Activated CD4-positive, alpha-beta T cell treated with anti-CD3 and anti-CD28 coated beads, Interleukin-2, amount 50 U/mL, for 4 hours (primary cell): ENCODE results near the gene KCNIP1.

ENCODE experiments used
- DNase-seq, 2 experiments: peaks; one replicate each; pipeline ENCODE4 v3.0.0-alpha.2; 2020

KCNIP1 gene

DNA sequence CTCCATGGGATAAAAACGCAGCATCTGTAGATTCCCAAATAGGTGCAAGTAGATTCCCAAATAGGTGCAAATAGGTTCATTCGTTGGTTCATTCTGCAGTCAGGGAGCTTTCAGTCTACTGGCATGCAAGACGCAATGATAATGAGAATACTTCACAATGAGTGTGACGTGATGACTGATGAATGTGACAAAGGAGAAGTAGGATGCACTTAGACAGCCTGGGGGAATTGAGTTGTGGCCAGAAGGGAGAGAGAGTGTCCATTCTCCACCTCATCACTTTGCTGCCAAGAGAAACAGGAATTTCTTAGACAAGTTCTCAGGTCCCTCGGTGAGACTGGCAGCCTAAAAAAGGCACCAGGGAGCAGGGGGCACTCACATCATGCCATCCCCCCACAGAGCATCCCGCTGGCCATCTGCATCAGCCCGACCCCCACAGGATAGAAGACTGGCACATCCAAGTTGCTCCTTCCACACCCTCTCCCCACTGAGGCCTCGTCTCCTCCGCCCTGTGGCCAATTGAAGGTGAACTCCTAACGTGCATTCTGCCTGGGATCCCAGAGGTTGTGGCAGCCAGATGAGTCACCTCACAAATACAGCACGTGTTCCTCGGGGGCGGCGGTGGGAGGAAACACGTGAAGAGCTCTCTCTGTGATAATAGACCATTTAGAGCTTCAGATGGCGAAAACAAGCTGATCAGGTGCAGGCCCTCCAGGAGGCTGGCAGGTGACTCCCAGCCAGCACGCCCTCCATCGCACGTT, 19.9 kb upstream of the KCNIP1 start:
- DNase-seq = no peak

DNA sequence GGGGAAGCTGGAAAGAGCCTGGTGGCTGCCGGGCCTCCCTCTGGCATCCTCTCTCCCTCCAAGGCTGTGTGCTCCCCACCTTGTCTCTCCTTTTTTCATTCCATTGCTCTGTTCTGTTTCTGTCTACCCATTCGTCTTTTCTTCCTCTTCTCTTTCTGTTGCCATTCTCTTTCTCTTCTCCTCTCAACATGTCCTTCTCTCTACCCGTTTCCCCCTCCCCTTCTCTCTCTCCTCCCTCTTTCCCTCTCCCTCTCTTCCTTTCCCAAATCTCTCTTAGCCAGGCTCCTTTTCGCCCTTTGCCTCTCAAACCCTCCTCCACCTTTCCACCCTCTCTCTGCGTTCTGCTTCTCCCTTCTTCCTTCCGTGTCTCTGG, 19.4 kb upstream of the KCNIP1 start:
- no peak for DNase-seq

DNA sequence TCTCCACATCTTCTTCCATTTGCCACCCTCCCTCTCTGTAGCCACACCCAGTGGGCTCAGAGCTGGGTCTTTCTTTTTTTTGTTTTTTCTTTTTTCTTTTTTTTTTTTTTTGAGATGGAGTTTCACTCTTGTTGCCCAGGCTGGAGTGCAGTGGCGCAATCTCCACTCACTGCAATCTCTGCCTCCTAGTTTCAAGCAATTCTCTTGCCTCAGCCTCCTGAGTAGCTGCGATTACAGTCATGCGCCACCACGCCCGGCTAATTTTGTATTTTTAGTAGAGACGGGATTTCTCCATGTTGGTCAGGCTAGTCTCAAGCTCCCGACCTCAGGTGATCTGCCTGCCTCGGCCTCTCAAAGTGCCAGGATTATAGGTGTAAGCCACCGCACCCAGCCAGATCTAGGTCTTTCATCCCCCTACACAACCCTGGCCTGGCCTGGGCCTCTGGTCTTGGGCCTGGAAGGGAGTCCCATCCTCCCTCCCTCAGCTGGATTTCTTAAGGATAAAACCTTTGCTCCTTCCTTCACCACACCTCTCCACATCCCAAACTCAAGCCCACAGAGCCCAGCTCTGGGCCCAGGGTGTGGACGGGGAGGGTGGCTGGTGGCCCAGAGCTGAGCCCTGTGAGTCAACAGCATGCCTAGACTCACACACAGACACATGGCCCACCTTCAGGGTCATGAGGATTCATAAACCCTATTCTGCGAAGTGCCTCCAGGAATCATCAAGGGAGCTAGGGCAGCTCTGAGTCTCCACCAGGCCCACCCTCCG, 18.8 kb upstream of the KCNIP1 start:
- DNase-seq = no peak

DNA sequence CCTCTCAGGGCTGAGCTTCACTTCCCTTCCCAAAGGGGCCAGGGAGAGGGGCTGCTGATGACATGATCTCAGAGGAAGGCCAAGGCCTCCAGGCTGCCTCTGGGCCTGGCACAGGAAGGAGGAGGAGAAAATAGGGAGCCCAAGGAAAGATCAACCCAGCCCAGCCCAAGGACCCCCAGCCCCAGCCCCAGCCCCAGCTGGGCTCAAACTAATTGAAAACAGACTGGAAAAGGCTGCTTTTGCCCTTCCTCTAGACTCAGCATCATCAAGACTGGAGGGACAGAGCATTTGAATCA, 18.3 kb upstream of the KCNIP1 start:
- DNase-seq = no peak

DNA sequence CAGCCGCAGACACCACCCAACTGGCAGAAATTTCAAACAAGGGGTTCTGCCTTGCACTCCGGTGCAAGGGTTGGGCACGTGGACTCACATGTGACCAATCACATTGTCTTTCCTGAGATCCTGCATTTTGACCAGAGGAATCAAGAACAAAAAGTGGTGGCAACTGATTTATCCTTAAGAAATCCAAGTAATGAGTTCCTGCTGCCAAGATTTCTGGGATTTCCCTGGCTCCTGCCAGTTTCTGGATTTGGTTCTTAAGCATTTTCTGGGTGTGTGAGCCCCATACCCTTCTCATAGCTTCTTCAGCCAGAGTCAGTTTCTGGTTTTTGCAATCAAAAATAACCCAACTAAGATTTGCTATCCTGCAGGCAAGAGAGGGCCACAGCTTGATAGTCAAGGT, 17.4 kb upstream of the KCNIP1 start:
- no peak for DNase-seq

DNA sequence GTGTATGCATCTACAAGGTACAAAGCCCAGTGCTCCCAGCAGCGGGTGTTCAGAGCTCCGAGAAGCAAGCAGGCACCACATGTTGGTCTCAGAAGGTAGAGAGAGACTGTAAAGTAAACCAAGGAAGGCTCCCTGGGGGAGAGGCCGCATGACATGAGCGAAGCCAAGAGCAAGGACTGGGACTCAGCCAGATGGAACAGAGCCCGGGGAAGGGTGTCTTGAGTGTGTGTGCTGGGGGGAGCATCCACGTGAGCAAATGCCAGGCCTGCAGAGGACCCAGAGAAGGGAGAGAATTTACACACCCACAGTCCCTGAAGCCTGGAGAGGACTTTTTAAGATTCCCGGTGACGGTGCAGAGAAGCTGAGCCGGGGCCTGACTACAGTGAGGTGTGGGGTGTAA, 15.2 kb upstream of the KCNIP1 start:
- DNase-seq = no peak

DNA sequence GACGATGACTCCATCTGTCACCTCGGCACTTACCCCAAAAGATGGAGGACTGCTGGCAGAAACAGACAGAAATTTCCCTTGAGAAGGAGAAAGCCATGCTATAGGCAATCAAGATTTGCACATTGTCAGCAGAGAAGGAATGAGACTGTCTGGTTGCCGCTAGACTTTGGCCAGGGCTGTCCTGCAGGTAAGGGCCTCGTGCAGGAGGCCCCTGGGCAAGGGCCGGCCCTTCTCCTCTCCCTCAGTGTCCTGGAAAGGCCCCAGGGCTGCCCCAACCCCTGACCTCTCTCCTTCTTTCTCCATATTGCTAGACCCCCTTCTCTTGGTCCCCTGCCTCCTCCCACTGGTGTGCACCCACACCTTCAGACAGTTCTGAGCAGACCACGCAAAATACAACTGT, 14.6 kb upstream of the KCNIP1 start:
- no peak for DNase-seq

DNA sequence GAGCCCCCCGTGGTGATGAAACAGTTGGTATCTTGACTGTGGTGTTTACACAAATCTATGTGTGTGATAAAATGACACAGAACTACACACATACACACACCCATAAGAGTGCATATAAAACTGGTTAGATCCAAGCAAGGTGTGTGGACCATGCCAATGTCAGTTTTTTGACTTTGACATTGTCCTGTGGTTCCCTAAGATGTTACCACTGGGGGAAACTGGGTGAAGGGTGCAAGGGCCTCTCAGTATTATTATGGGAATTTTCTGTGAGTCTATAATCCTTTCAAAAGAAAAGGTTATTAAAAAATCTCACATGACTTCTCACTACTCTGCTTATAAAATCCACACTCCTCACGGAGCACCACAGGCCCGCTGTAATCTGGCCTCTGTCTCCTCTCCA, 13.4 kb upstream of the KCNIP1 start:
- DNase-seq = no peak

DNA sequence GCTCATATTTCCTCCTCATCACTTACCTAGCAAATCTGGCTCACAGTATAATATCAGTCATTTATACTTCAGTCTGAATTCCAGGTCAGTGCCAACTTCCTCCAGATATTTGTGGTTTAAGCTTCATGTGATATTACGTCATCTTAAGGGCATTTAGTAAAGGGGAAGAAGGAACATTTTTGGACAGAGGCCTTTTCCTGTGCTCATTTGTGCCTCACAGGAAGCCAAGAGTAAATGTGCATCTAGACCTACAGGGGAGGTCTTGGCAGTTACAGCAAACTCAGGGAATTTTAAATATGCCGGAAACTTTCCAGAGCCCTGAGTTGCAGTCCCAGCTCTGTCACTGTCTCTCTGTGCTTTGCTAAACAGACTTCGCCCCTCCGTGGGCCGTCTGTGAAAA, 12.3 kb upstream of the KCNIP1 start:
- DNase-seq = no peak

DNA sequence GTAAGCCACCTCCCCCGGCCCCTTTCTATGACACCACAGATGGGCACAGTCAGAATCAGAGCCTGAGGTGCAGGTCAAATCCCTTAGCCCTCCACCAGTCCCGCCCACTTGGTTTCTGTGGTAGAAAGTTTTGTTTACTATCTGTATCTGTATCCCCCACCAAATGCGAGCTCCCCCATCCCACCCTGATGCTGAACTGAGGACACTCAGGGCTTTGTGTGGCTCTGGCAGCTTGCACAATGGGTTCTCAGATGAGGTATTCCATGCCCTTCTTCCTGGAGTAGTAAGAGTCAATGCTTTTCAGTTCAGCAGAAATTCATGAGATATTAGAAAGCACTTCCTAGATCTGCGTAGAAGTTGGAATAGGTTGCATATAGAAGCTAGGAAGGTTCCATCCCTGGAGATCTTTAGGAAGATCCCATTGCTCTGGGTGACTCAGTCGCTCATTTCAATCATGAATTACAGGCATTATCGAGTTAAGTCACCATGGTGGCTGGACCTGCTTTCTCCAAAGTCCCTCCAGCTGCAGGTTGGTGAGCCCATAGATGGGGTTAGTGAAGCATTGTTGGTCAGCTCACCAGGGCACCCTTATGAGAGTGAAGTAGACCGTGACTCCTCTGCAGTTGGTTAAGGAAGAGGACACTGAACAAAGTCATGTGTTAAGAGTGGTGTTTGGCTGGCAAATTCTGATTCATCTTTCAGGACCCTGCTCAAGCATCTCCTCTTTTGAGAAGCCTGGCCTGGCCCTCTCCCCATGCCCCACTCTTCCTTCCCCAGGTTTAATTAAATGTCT, 10.6 kb upstream of the KCNIP1 start:
- DNase-seq = no peak

DNA sequence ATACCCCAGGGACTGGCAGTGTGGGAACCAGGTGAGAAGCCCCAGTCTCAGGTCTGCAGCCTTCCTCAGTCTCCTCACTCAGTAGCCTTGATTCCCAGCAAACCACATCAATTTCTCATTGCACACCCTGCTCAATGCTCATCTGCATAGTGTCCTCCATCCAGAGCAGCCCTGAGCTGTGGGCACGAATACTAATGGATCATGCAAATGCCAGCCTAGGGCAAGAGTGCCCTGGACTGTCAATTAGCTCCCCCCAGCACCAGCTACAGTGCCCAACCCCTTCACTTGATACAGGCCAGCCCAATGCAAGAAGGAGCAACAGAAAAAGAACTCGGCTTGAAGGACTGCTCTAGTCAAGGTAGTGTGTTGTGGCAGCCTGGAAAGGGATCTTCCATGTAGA, 9.8 kb upstream of the KCNIP1 start:
- no peak for DNase-seq

DNA sequence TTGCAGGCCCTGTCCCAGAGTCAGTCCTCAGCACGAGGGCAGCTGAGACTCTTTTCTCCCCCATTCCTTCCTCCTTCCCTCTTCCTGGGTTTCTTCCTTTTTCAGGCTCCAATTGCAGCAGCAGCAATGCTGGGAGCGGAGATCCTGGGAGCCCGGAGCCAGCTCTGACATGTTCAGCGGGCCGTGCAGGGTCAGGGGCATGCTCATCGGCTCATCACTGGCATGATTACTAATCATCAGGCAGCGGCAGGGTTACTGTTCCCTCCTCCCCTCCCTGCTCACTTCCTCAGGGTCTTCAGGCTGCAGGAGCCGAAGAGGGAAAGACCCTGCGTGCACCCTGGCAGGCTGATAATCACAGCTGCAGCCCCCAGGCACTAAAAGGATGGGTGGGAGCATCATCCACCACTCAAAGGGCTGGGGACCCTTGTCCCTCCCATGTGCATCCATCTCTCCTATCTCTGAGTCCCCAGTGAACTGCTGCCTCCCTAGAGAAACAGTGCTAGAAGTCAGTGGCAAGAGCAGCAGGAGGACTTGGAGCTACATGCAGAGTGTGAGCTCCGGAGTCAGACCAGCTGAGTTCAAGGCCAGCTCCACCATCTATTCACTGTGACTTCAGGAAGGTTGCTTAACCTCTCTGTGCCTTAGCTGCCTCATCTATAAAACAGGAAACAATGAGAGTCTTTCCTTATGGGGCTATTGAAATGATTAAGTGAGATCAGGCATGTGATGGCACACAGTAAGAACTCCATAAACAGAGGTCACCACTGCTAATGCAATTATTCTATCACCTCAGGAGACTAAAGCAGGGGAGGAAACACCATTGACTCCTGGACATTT, 7.8 kb upstream of the KCNIP1 start:
- no peak for DNase-seq

DNA sequence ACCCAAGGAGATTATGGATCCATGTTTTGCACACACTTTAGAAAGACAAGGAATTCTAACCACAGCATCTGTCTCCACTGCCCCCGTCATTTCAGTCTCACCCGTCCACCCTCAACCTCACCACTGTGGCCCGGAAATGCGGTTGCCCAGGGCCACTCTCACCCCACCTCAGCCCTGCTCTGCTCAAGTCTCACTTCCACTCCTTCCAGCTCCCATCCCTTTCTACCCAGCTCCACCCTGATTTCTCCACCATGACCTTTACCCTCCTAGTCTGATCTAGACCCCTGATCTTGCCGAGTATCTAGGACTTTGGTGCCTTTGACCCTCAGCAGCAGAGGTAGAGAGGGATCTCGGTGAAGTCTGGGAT, 7.2 kb upstream of the KCNIP1 start:
- no peak for DNase-seq

DNA sequence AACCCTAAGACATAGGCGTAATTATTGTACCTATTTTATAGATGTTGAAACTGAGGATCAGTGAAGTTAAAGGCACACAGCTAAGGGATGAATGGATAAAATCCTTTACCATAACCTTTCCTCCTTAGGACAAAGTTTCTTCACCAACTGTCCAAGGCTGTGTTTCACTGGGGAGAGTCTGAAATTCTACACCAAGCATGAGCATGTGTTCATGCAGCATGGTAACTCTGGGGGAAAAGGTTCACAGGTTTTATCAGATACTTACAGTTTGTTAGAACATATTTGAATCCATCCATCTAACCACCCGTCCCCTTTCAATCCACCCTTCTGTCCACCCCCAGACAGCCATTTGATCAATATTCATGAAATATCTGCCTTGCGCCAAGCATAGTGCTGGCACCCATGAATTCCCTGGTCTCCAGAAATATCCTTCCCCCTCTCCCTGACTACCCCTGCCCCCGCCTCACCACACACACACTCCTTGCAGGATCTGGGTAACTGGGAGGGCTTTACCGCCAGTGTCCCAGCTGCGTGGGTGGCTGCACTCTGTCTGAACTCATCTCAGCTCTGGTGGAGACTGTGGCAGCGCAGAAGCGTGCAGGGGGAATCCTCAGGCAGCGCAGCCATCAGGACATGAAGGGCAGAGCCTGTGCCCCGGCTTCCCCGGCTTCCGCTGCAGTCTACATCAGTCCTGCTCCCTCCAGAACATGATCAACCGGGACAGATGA, 6.3 kb upstream of the KCNIP1 start:
- no peak for DNase-seq

DNA sequence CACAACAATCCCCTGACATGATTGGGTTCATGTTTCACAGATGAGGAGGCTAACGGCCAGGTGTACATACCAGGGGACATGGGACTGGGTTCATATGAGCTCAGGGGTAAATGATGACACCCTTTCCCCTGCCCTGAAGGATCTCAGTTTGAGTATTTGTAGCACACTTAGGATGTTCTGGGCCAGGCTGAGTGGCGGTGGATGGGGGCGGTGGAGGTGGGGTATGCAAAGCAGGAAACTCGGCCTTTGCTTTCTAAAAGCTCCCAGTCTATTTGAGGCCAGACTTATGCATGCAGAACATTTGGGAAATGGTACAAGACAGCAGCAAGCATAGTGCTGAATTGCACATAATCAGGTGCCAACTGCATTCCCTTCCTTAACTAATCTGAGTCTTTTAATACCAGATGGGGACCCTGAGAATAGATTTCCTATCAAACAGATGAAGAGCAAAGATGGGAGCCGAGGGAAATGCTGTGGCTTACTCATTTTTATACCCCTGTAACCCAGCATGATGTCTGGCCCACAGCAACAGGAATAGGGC, 4.9 kb upstream of the KCNIP1 start:
- DNase-seq = no peak

DNA sequence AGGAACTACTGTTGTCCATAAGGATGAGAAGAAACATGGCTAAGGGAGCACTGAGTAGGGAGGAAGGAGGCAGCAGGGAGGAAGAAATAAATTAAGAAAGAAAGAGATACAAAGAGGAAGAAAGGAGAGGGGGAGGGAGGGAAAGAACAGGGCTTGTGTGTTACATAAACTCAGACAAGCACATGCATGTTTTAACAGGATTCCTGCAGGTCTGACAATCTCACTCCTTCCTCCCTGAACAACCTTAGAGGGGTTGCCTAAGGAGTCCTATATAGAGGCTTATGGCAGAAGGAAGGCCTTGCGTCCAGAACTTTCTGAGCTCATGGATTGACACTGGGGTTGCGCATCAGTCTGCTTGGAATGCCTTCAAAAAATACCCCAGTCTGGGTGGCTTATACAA, 4.2 kb upstream of the KCNIP1 start:
- no peak for DNase-seq

DNA sequence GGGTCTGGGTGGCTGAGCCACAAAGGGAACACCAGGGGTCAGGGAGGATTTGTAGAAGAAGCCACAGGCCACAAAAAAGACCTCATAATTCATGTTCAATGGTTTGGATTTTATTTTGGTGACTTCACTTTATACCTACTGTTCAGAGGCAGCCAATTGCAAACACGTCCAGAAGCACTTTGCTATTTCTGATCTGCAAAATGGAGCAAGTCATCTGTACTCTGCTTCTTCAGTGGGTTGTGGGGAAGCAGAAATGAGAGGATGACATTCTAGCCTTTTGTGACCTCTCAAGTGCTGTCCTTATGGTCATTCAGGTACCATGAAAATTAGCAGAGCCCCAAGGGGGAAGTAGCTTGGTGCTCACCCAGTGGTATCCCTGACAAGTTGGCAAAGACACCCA, 2.5 kb upstream of the KCNIP1 start:
- no peak for DNase-seq

DNA sequence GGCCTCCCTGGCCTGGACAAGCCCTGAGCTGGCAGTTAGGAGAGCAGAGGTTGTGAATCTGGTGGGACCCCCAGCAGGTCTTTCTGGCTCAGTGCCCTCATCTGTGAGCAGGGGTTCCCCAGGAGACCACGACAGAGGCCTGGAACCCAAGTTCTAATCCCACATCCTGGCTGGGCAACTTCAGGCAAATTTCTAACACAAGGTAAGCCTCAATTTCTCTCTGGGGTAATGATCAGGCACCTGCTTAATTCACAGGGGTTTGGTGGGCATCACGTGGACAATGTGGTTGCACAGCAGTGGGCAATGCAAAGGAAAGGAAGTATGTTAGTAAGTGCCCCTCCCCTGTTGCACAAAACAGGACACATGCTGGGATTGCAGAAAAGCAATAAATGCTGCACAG, 1.9 kb upstream of the KCNIP1 start:
- DNase-seq = no peak

DNA sequence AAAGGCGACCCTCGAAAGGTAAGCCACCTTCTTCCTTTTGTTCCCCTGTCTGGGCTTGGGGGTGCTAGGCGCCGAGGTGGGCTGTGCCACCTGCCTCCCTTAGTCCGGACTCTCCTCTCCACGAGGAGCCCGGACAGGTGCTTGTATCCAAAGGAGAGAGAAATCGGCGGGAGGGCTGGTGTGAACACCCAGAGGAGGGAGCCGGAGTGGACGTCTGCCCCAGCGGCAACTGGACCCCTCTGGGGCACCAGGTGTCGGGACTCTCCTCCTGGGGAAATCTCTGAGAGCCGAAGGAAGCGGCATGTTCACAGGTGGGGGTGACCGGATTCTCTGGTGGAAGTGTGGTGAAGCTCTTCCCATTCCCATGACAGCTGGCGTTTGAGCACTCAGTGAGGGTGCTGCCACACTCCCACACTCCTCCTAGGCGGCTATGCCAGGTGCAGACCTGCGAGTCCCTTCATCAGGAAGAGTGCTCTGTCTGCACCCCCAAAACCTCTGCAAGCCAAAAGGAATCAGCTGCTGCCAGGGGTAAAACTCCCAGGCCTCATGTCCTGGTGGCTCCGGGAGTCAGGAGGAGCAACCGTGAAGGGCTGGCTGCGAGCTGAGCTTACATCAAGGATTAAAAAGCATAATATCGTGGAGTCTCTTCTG, 921 bp downstream of the KCNIP1 start:
- no peak for DNase-seq

DNA sequence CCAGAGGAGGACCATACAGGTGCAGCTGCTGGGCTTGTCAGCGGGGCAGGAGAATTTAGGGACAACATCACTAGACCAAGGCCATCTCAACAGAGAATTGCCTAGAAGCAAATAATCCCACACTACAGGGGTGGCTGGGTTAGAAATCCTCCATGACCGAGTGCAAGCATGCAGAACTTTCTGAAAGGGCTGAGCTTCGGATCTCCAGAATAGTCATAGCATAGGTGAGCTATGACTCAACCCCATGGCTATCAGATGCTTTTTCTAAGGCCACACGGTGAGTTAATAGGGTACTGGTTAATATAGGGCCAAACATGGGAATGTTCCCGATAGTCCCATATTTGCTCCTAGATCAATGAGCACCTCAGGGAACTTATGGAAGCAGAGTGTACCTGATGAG, 4.2 kb downstream of the KCNIP1 start:
- no peak for DNase-seq

DNA sequence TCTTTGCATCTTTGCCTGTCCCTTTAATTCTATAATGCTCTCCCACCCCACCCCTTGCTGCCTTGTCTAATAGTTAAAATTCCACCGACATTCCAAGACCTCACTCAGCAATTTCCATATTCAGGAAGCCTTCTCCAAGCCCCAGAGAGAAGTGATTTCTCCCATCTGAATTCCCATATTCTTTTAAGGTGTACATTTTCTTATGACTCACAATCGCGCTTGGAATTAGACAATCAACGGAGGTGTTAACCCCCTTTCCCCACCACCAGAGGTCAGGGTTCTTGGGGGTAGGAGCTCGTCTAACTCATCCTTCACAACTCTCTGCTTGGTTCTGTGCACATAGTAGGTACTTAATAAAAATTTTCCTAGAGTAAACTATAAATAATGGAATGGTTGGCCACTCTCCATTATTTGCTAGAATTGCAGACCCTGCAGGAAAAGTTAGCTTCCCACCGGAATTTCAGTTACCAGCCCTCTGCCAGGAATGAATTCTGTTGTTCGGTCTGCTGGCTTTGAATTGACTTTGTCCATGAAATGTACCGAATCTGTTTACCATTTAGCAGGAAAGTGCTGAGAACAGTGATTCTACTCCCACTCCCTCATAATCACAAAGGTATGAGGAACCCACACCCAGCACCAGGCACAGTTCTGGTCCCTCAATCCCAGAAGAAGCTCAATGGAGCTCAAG, 5.0 kb downstream of the KCNIP1 start:
- DNase-seq = no peak
